ENCODE measurements around the gene SDK2.

DNA sequence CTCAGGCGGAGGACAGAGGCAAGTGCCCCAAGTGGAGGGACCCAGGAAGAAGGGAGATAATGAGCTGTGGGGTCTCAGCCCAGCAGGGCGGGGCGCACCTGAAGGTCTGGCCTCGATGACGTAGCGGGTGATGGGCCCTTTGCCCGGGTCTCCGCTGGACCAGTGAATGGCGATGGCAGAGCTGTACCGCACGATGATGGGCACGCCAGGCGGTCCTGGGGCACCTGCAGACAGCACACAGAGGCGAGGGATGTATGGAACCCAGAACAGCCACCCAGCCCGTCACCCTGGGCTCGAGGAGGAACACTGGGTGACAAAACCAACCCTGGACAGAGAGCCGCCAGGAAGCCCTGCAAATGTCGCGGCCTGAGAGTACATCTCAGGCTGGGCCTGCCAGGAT lies 286.3 kb downstream of the SDK2 start:
- no peak for TF ChIP-seq EZH2 (IDR thresholded peaks at IDR 0.05; ENCODE audit: insufficient read depth, low read length)
- no peak for TF ChIP-seq CTCF (IDR thresholded peaks at IDR 0.05; ENCODE audit: insufficient read depth, low read depth, low read length)
